Measurements from ENCODE around the gene MOAP1.
"Not testable (repeated sequence)": the region's sequence is repeated elsewhere in the genome, so short reads cannot be mapped to it uniquely, and the experiment has no call there.

Gene MOAP1

DNA sequence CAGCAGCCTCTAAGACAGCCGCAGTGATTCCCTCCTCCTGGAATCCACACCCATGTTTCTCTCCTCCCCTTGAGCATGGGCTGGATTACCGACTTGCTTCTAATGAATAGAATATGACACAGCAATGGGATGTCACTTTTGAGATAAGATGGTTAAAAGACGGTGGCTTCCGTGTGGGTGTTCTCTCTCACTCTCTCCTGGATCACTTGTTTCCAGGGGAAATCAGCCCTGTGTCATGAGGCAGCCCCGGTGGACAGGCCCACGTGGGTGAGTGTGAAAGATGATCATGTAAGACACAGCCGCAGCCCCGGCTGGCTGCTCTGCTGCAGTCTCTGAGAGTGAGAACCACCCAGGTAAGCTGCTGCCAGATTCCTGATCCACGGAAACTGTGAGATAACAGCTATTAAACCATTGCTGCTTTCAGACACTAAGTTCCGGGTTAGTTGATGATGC, 10.7 kb downstream of the MOAP1 start:
- peaks cover 28% of the 10 kb centered on the region for H3K4me1 Mint-ChIP-seq
- no peak overlapping the region for H3K4me3 Mint-ChIP-seq
- H3K27ac Mint-ChIP-seq = peak overlapping the region; percentile 57
- TF ChIP-seq, protein P1, sequence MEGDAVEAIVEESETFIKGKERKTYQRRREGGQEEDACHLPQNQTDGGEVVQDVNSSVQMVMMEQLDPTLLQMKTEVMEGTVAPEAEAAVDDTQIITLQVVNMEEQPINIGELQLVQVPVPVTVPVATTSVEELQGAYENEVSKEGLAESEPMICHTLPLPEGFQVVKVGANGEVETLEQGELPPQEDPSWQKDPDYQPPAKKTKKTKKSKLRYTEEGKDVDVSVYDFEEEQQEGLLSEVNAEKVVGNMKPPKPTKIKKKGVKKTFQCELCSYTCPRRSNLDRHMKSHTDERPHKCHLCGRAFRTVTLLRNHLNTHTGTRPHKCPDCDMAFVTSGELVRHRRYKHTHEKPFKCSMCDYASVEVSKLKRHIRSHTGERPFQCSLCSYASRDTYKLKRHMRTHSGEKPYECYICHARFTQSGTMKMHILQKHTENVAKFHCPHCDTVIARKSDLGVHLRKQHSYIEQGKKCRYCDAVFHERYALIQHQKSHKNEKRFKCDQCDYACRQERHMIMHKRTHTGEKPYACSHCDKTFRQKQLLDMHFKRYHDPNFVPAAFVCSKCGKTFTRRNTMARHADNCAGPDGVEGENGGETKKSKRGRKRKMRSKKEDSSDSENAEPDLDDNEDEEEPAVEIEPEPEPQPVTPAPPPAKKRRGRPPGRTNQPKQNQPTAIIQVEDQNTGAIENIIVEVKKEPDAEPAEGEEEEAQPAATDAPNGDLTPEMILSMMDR (IDR thresholded peaks at IDR 0.05) = no peak
- H3K36me3 Mint-ChIP-seq (ENCODE audit: low read depth) = no peaks in the 10 kb centered on the region
- H3K27me3 Mint-ChIP-seq (ENCODE audit: low read depth, poor library complexity) = peaks cover 6% of the 10 kb centered on the region
- DNase-seq = no peak
- peaks cover 8% of the 10 kb centered on the region for H3K9me3 Mint-ChIP-seq

DNA sequence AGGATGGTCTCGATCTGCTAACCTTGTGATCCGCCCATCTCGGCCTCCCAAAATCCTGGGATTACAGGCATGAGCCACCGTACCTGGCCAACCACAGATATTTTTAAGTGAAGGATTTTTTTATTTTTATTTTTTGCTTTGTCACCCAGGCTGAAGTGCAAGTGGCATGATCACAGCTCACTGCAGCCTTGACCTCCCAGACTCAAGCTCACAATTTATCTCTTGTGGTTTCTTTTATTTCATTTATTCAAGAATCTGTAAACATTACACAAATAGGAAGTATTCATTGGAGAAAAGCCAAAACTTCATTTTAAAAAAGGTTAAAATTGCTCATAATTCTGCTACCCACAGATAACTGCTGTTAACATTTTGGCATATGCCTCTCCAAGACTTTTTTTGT, 13.3 kb downstream of the MOAP1 start:
- Mint-ChIP-seq H3K4me1 (peaks cover 28% of the 10 kb centered on the region), H3K4me3 (no peak overlapping the region), H3K36me3 (ENCODE audit: low read depth) (no peaks in the 10 kb centered on the region), H3K27me3 (ENCODE audit: low read depth, poor library complexity) (peaks cover 3% of the 10 kb centered on the region), H3K27ac (no peak overlapping the region), H3K9me3 (peaks cover 15% of the 10 kb centered on the region)
- TF ChIP-seq, protein P1 (IDR thresholded peaks at IDR 0.05) = no peak
- no peak for DNase-seq

DNA sequence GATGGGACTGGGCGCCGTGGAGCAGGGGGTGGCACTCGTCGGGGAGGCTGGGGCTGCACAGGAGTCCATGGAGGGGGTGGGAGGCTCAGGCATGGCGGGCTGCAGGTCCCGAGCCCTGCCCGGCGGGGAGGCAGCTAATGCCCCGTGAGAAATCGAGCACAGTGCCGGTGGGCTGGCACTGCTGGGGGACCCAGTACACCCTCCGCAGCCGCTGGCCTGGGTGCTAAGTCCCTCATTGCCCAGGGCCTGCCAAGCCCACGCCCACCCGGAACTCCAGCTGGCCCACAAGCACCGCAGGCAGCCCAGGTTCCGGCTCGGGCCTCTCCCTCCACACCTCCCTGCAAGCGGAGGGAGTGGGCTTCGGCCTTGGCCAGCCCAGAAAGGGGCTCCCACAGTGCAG, 14.6 kb downstream of the MOAP1 start:
- Mint-ChIP-seq H3K9me3 (peaks cover 15% of the 10 kb centered on the region), H3K4me1 (peaks cover 28% of the 10 kb centered on the region)
- not testable (repeated sequence) for H3K27ac Mint-ChIP-seq; H3K4me3 Mint-ChIP-seq; H3K27me3 Mint-ChIP-seq (ENCODE audit: low read depth, poor library complexity); DNase-seq; H3K36me3 Mint-ChIP-seq (ENCODE audit: low read depth)

DNA sequence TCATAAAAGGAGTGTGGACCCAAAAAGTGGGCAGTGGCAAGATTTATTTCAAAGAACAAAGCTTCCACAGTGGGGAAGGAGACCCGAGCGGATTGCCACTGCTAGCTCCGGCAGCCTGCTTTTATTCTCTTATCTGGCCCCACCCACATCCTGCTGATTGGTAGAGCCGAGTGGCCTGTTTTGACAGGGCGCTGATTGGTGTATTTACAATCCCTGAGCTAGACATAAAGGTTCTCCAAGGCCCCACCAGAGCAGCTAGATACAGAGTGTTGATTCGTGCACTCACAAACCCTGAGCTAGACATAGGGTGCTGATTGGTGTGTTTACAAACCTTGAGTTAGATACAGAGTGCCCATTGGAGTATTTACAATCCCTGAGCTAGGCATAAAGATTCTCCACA, 15.1 kb downstream of the MOAP1 start:
- Mint-ChIP-seq H3K4me1 (peaks cover 28% of the 10 kb centered on the region), H3K9me3 (peaks cover 15% of the 10 kb centered on the region), H3K27ac (peak overlapping the region; percentile 64)
- H3K36me3 Mint-ChIP-seq (ENCODE audit: low read depth); H3K27me3 Mint-ChIP-seq (ENCODE audit: low read depth, poor library complexity); H3K4me3 Mint-ChIP-seq; DNase-seq: not testable (repeated sequence)

DNA sequence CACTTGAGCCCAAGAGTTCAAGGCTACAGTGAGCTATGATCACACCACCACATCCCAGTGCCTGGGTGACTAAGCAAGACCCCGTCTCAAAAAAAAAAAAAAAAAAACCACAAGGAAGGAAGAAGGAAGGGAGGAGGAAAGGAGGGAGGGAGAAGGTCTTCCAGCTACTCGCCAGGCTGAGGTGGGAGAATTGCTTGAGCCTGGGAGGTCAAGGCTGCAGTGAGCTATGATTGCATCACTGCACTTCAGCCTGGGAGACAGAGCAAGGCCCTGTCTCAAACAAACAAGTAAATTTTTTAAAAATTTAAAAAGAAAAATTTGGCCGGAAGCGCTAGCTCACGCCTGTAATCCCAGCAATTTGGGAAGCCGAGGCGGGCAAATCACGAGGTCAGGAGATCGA, 16.1 kb downstream of the MOAP1 start:
- H3K27me3 Mint-ChIP-seq (ENCODE audit: low read depth, poor library complexity); H3K36me3 Mint-ChIP-seq (ENCODE audit: low read depth); DNase-seq; H3K27ac Mint-ChIP-seq; H3K4me3 Mint-ChIP-seq: not testable (repeated sequence)
- H3K4me1 Mint-ChIP-seq = peaks cover 20% of the 10 kb centered on the region
- peaks cover 15% of the 10 kb centered on the region for H3K9me3 Mint-ChIP-seq

DNA sequence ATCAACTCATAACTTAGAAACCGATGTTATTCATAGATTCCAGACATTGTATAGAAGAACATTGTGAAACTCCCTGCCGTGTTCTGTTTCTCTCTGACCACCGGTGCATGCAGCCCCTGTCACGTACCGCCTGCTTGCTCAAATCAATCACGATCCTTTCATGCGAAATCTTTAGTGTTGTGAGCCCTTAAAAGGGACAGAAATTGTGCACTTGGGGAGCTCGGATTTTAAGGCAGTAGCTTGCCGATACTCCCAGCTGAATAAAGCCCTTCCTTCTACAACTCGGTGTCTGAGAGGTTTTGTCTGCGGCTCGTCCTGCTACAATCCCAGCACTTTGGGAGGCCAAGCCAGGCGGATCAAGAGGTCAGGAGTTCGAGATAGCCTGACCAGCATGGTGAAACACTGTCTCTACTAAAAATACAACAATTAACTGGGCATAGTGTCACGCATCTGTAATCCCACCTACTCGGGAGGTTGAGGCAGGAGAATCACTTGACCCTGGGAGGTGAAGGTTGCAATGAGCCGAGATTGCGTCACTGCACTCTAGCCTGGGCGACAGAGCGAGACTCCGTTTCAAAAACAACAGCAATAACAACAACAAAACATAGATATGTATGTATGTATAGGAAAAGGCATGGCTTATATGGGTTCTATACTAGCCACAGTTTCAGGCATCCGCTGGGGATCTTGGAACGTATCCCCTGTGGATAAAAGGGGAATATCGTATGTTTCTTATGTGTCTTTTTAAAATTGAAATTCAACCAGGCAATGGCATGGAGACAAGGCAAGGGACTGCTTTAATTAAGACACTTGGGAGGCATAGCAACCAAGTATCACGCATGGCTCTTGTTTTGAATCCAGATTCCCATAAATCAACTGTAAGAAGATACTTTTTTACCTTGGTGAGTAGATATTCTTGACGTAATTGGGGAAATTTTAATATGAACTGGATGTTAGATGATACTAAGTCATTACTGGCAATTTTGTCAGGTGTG, 19.1 kb downstream of the MOAP1 start:
- peaks cover 16% of the 10 kb centered on the region for H3K4me1 Mint-ChIP-seq
- not testable (repeated sequence) for H3K4me3 Mint-ChIP-seq; DNase-seq; H3K27me3 Mint-ChIP-seq (ENCODE audit: low read depth, poor library complexity); H3K36me3 Mint-ChIP-seq (ENCODE audit: low read depth)
- peaks cover 15% of the 10 kb centered on the region for H3K9me3 Mint-ChIP-seq
- peak overlapping the region; percentile 67 for H3K27ac Mint-ChIP-seq

DNA sequence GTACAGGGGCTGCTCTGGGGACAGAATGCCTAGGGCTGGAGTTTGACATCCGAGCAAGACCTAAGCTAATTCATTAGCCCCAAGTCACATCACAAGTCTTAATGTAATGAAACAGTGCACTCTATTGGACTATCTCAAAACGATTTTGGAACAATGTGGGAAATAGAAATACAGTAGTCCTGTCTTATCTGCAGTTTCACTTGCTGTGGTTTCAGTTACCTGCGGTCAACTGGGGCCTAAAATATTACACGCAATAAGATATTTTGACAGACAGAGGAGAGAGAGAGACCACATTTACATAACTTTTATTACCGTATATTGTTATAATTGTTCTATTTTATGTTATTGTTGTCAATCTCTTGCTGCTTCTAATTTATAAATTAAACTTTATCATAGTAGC, 21.1 kb downstream of the MOAP1 start:
- TF ChIP-seq, protein P1 (IDR thresholded peaks at IDR 0.05) = no peak
- Mint-ChIP-seq H3K27me3 (ENCODE audit: low read depth, poor library complexity) (no peaks in the 10 kb centered on the region), H3K36me3 (ENCODE audit: low read depth) (no peaks in the 10 kb centered on the region), H3K4me1 (peaks cover 10% of the 10 kb centered on the region), H3K9me3 (peaks cover 4% of the 10 kb centered on the region), H3K27ac (no peak overlapping the region), H3K4me3 (no peak overlapping the region)
- DNase-seq = no peak
